IMR-90 (cell line): Measurements from ENCODE around the gene IL20.

Source experiments
- CTCF ChIP-seq: conservative IDR thresholded peaks from 2 replicates; pipeline ENCODE4 v1.5.1; 2012; ENCODE audit warnings: mild to moderate bottlenecking, low read depth, low read length, improper control_type of control experiment
- MAZ ChIP-seq: IDR thresholded peaks from 2 replicates; pipeline ENCODE4 v1.6.1; 2012; ENCODE audit warnings: low read depth, mild to moderate bottlenecking, low read length, improper control_type of control experiment, moderate library complexity, borderline replicate concordance
- MXI1 ChIP-seq: IDR thresholded peaks from 2 replicates; pipeline ENCODE4 v1.6.1; 2012; ENCODE audit warnings: low read depth, mild to moderate bottlenecking, low read length, moderate library complexity, borderline replicate concordance
- POLR2A ChIP-seq: IDR thresholded peaks from 2 replicates; pipeline ENCODE4 v1.6.1; 2012; ENCODE audit warnings: mild to moderate bottlenecking, low read depth, low read length
- RAD21 ChIP-seq: IDR thresholded peaks from 2 replicates; pipeline ENCODE4 v1.6.1; 2012; ENCODE audit warnings: low read length, improper control_type of control experiment

GRCh38 chr1:206829875-206830274, 35.5 kb upstream of the IL20 start:
- no peak for TF ChIP-seq CTCF
- TF ChIP-seq MXI1: no peak
- no peak for TF ChIP-seq RAD21
- no peak for TF ChIP-seq MAZ
- TF ChIP-seq POLR2A: no peak
